H9 (cell line): ENCODE results near the gene WDR75. TPM values are rescaled to one million over a fixed set of nuclear protein-coding genes. Genes with fewer than 3 reads are reported as not detected.

Experiments used
- DNase-seq: peaks from one replicate; pipeline ENCODE4 v3.0.0-alpha.2; 2017
- H2AFZ ChIP-seq: one replicate; pipeline ENCODE4 v1.6.1; 2013; ENCODE audit warnings: mild to moderate bottlenecking, low read length, control low read depth, moderate library complexity
- H2AK5ac ChIP-seq: 2 replicates; pipeline ENCODE4 v1.6.1; 2013; ENCODE audit warnings: low read length, control low read depth, mixed read lengths; ENCODE audit not compliant: insufficient read length
- H2BK120ac ChIP-seq: one replicate; pipeline ENCODE4 v1.6.1; 2013; ENCODE audit warnings: low read depth, mild to moderate bottlenecking, low read length, control low read depth, inconsistent platforms; ENCODE audit not compliant: poor library complexity, severe bottlenecking
- H2BK12ac ChIP-seq: 2 replicates; pipeline ENCODE4 v1.6.1; 2013; ENCODE audit warnings: low read length, control low read depth, mixed read lengths, low read depth; ENCODE audit not compliant: insufficient read length
- H2BK15ac ChIP-seq: 2 replicates; pipeline ENCODE4 v1.6.1; 2013; ENCODE audit warnings: low read depth, low read length, control low read depth
- H2BK20ac ChIP-seq: one replicate; pipeline ENCODE4 v1.6.1; 2013; ENCODE audit warnings: low read depth, mild to moderate bottlenecking, low read length, control low read depth, inconsistent platforms; ENCODE audit not compliant: poor library complexity, severe bottlenecking
- H2BK5ac ChIP-seq: 2 replicates; pipeline ENCODE4 v1.6.1; 2013; ENCODE audit warnings: low read length, control low read depth, mixed read lengths; ENCODE audit not compliant: insufficient read length
- H3K14ac ChIP-seq: 2 replicates; pipeline ENCODE4 v1.6.1; 2013; ENCODE audit warnings: low read length, control low read depth; ENCODE audit not compliant: insufficient read depth
- H3K18ac ChIP-seq: 2 replicates; pipeline ENCODE4 v1.6.1; 2013; ENCODE audit warnings: low read depth, mild to moderate bottlenecking, mixed read lengths, low read length, control low read depth; ENCODE audit not compliant: insufficient read length
- H3K23ac ChIP-seq: 2 replicates; pipeline ENCODE4 v1.6.1; 2013; ENCODE audit warnings: low read length, control low read depth, mixed read lengths, low read depth; ENCODE audit not compliant: insufficient read length
- H3K23me2 ChIP-seq: 2 replicates; pipeline ENCODE4 v1.6.1; 2013; ENCODE audit warnings: low read depth, mild to moderate bottlenecking, mixed read lengths, low read length, control low read depth; ENCODE audit not compliant: insufficient read length, poor library complexity, severe bottlenecking
- H3K27ac ChIP-seq: 2 replicates; pipeline ENCODE4 v1.5.1; 2013; ENCODE audit warnings: low read length, control low read depth, mixed read lengths, low read depth; ENCODE audit not compliant: insufficient read length
- H3K27me3 ChIP-seq: 2 replicates; pipeline ENCODE4 v1.6.1; 2013; ENCODE audit warnings: low read length, control low read depth, inconsistent platforms; ENCODE audit not compliant: insufficient read depth
- H3K4ac ChIP-seq: 2 replicates; pipeline ENCODE4 v1.6.1; 2013; ENCODE audit warnings: low read depth, mild to moderate bottlenecking, control low read depth, inconsistent platforms, low read length, moderate library complexity
- H3K4me1 ChIP-seq: 2 replicates; pipeline ENCODE4 v1.6.1; 2013; ENCODE audit warnings: low read length, control low read depth, inconsistent platforms; ENCODE audit not compliant: insufficient read depth
- H3K4me2 ChIP-seq: 2 replicates; pipeline ENCODE4 v1.6.1; 2013; ENCODE audit warnings: low read length, control low read depth, mixed read lengths; ENCODE audit not compliant: insufficient read length, insufficient read depth
- H3K56ac ChIP-seq: 2 replicates; pipeline ENCODE4 v1.6.1; 2013; ENCODE audit warnings: low read depth, mild to moderate bottlenecking, mixed read lengths, low read length, control low read depth; ENCODE audit not compliant: insufficient read length
- H3K79me1 ChIP-seq: 2 replicates; pipeline ENCODE4 v1.6.1; 2013; ENCODE audit warnings: low read depth, mild to moderate bottlenecking, moderate library complexity, low read length, control low read depth, inconsistent platforms; ENCODE audit not compliant: insufficient read depth, poor library complexity, severe bottlenecking
- H3K79me2 ChIP-seq: 2 replicates; pipeline ENCODE4 v1.6.1; 2013; ENCODE audit warnings: low read length, control low read depth, inconsistent platforms; ENCODE audit not compliant: insufficient read depth
- H3K9ac ChIP-seq: 2 replicates; pipeline ENCODE4 v1.6.1; 2013; ENCODE audit warnings: low read length, control low read depth, mixed read lengths; ENCODE audit not compliant: insufficient read length; ENCODE audit errors: extremely low read depth
- H3K9me3 ChIP-seq: one replicate; pipeline ENCODE4 v1.6.1; 2013; ENCODE audit warnings: low read depth, low read length, inconsistent platforms; ENCODE audit not compliant: control insufficient read depth
- H3T11ph ChIP-seq: one replicate; pipeline ENCODE4 v1.6.1; 2013; ENCODE audit warnings: mild to moderate bottlenecking, low read length, control low read depth, inconsistent platforms
- H4K20me1 ChIP-seq: one replicate; pipeline ENCODE4 v1.6.1; 2013; ENCODE audit not compliant: control insufficient read depth, insufficient read length, insufficient read depth
- H4K5ac ChIP-seq: 2 replicates; pipeline ENCODE4 v1.6.1; 2013; ENCODE audit warnings: low read depth, mild to moderate bottlenecking, mixed read lengths, low read length, control low read depth; ENCODE audit not compliant: insufficient read length
- H4K8ac ChIP-seq: replicated peaks from 2 replicates; pipeline ENCODE4 v1.6.1; 2013; ENCODE audit warnings: low read length, control low read depth, mixed read lengths, low read depth; ENCODE audit not compliant: insufficient read length
- H4K91ac ChIP-seq: 2 replicates; pipeline ENCODE4 v1.6.1; 2013; ENCODE audit warnings: low read depth, mild to moderate bottlenecking, moderate library complexity, mixed read lengths, low read length, control low read depth; ENCODE audit not compliant: insufficient read length
- H3K27ac Mint-ChIP-seq, 3 experiments: 2 replicates in 2 of 3; 3 replicates in 1 of 3; pipeline ENCODE4 v1.8.0; 2020 to 2021; ENCODE audit warnings: mixed read lengths in 3 of 3, mild to moderate bottlenecking in 1 of 3, moderate library complexity in 1 of 3
- H3K27me3 Mint-ChIP-seq: 2 replicates; pipeline ENCODE4 v1.8.0; 2021; ENCODE audit warnings: low read depth, mild to moderate bottlenecking, moderate library complexity, mixed read lengths
- H3K36me3 Mint-ChIP-seq, 3 experiments: 2 replicates in 2 of 3; 3 replicates in 1 of 3; pipeline ENCODE4 v1.8.0; 2020 to 2021; ENCODE audit warnings: low read depth in 3 of 3, mixed read lengths in 3 of 3; ENCODE audit not compliant: insufficient read depth in 1 of 3
- H3K4me1 Mint-ChIP-seq, 2 experiments: 2 replicates each; pipeline ENCODE4 v1.8.0; 2020; ENCODE audit warnings: mixed read lengths in 2 of 2
- H3K4me3 Mint-ChIP-seq, 2 experiments: 2 replicates in 1 of 2; 3 replicates in 1 of 2; pipeline ENCODE4 v1.8.0; 2020 to 2021; ENCODE audit warnings: mild to moderate bottlenecking in 2 of 2, mixed read lengths in 2 of 2, moderate library complexity in 1 of 2
- H3K9me3 Mint-ChIP-seq, 2 experiments: 2 replicates in 1 of 2; 3 replicates in 1 of 2; pipeline ENCODE4 v1.8.0; 2020; ENCODE audit warnings: mild to moderate bottlenecking in 2 of 2, mixed read lengths in 2 of 2, moderate library complexity in 1 of 2
- WGBS: extraction: QIAGEN DNeasy Blood & Tissue Kit; methylation state at CpG from one replicate; pipeline ENCODE4 v1.1.7; 2013; ENCODE audit warnings: missing lambda C conversion rate, low lambda C conversion rate, mixed read lengths; ENCODE audit not compliant: insufficient read length; ENCODE audit errors: extremely low coverage; 5-methylcytosine and 5-hydroxymethylcytosine counted together
- total RNA-seq: library from RNA; stranded (reverse); gene quantifications from 2 replicates; pipeline ENCODE4 v1.2.1, GENCODE V29; 2021
- TF ChIP-seq, protein P1 (sequence below): fragments of 200-600 bp; sonication (generic); conservative IDR thresholded peaks from 3 replicates; pipeline ENCODE4 v1.8.0; 2021; ENCODE audit warnings: antibody characterized with exemption, mild to moderate bottlenecking

WDR75 gene
- total RNA-seq, 1 experiment from 2014 or later = 80.6 TPM

DNA sequence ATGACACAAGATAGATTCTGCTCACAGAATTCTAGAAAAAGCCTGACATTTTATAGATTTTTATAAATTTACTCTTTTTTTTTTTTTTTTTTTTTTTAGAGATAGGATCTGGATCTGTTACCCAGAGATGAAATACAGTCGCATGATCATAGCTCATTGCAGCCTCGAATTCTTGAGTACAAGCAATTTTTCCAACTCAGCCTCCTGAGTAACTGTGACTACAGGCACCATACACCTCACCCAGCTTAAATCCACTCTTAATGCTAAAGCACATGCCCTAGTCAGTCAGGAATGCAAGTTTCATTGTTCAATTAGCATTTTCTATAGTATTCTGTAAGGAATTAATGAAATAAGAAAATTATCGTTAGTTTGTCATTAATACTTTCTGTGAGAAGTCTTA is 32.1 kb upstream of the WDR75 start:
- no peak overlapping the region for H4K91ac ChIP-seq
- H2BK12ac ChIP-seq = no peak overlapping the region
- no peaks in the 10 kb centered on the region for H3K27me3 ChIP-seq
- no peak overlapping the region for H3K27ac ChIP-seq
- peaks cover 8 to 9% of the 10 kb centered on the region in 2 experiments for H3K4me1 Mint-ChIP-seq
- H2AFZ ChIP-seq = no peak overlapping the region
- no peak overlapping the region for H3K4me2 ChIP-seq
- no peak overlapping the region for H3K4ac ChIP-seq
- no peaks in the 10 kb centered on the region for H3K27me3 Mint-ChIP-seq
- no peak overlapping the region for H3K9ac ChIP-seq
- H3K9me3 Mint-ChIP-seq = no peaks in the 10 kb centered on the region
- TF ChIP-seq, protein P1, sequence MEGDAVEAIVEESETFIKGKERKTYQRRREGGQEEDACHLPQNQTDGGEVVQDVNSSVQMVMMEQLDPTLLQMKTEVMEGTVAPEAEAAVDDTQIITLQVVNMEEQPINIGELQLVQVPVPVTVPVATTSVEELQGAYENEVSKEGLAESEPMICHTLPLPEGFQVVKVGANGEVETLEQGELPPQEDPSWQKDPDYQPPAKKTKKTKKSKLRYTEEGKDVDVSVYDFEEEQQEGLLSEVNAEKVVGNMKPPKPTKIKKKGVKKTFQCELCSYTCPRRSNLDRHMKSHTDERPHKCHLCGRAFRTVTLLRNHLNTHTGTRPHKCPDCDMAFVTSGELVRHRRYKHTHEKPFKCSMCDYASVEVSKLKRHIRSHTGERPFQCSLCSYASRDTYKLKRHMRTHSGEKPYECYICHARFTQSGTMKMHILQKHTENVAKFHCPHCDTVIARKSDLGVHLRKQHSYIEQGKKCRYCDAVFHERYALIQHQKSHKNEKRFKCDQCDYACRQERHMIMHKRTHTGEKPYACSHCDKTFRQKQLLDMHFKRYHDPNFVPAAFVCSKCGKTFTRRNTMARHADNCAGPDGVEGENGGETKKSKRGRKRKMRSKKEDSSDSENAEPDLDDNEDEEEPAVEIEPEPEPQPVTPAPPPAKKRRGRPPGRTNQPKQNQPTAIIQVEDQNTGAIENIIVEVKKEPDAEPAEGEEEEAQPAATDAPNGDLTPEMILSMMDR = no peak
- H3K14ac ChIP-seq = no peak overlapping the region
- no peak overlapping the region for H2AK5ac ChIP-seq
- no peaks in the 10 kb centered on the region for H3K23me2 ChIP-seq
- no peaks in the 10 kb centered on the region for H3K36me3 Mint-ChIP-seq
- H2BK5ac ChIP-seq = no peak overlapping the region
- DNase-seq = no peak
- H3K9me3 ChIP-seq = no peaks in the 10 kb centered on the region
- H3K18ac ChIP-seq = no peak overlapping the region
- H3K79me1 ChIP-seq = no peaks in the 10 kb centered on the region
- whole genome bisulfite sequencing = no CpG with 5 or more reads among the region's 3 CpGs
- no peak overlapping the region for H3K4me3 Mint-ChIP-seq
- H4K5ac ChIP-seq = no peak overlapping the region
- H3K79me2 ChIP-seq = no peaks in the 10 kb centered on the region
- no peaks in the 10 kb centered on the region for H3K4me1 ChIP-seq
- no peak overlapping the region for H3T11ph ChIP-seq
- H4K20me1 ChIP-seq = no peaks in the 10 kb centered on the region
- H3K56ac ChIP-seq = no peak overlapping the region
- H2BK120ac ChIP-seq = no peak overlapping the region
- no peak overlapping the region for H2BK20ac ChIP-seq
- H2BK15ac ChIP-seq = no peak overlapping the region; the same call in 1 of the 2 replicates
- H3K27ac Mint-ChIP-seq = no peak overlapping the region
- H3K23ac ChIP-seq = no peak overlapping the region
- no peak overlapping the region for H4K8ac ChIP-seq
